OCI-LY1 (cell line): Measurements from ENCODE around the gene TBCD.

Source experiments
- H2AFZ ChIP-seq: fragments of 200-600 bp; sonication (generic), shearing (Covaris generic); 2 replicates; pipeline ENCODE4 v1.6.0; 2014; ENCODE audit warnings: antibody characterized with exemption, mild to moderate bottlenecking, low read length
- H3F3A ChIP-seq: fragments of 200-600 bp; sonication (generic), shearing (Covaris generic); 2 replicates; pipeline ENCODE4 v1.6.0; 2014; ENCODE audit warnings: mild to moderate bottlenecking, antibody characterized with exemption, low read length, moderate library complexity; ENCODE audit not compliant: insufficient read depth
- H3K27ac ChIP-seq: fragments of 200-600 bp; sonication (generic); 2 replicates; pipeline ENCODE4 v1.5.1; 2014; ENCODE audit warnings: low read length, mixed run types, mild to moderate bottlenecking, low read depth; ENCODE audit not compliant: poor library complexity, severe bottlenecking
- H3K27me3 ChIP-seq: fragments of 200-600 bp; sonication (generic); 2 replicates; pipeline ENCODE4 v1.6.0; 2014; ENCODE audit warnings: antibody characterized with exemption, mild to moderate bottlenecking, low read length, moderate library complexity; ENCODE audit not compliant: insufficient read depth
- H3K36me3 ChIP-seq: fragments of 200-600 bp; sonication (generic); 2 replicates; pipeline ENCODE4 v1.6.1; 2014; ENCODE audit warnings: mild to moderate bottlenecking, antibody characterized with exemption, low read length, moderate library complexity, mixed read lengths; ENCODE audit not compliant: insufficient read depth
- H3K4me1 ChIP-seq: fragments of 200-600 bp; sonication (generic); 2 replicates; pipeline ENCODE4 v1.5.1; 2014; ENCODE audit warnings: mild to moderate bottlenecking, low read length, moderate library complexity; ENCODE audit not compliant: insufficient read depth, severe bottlenecking
- H3K4me2 ChIP-seq: fragments of 200-600 bp; sonication (generic), shearing (Covaris generic); 2 replicates; pipeline ENCODE4 v1.6.1; 2014; ENCODE audit warnings: low read length
- H3K4me3 ChIP-seq: fragments of 200-600 bp; sonication (generic); 2 replicates; pipeline ENCODE4 v1.5.1; 2014; ENCODE audit warnings: low read length, low read depth, mild to moderate bottlenecking, mixed read lengths; ENCODE audit not compliant: poor library complexity, severe bottlenecking
- H3K79me2 ChIP-seq: fragments of 200-600 bp; shearing (Covaris generic); 2 replicates; pipeline ENCODE4 v1.6.1; 2016; ENCODE audit warnings: mixed run types, low read length, mixed read lengths; ENCODE audit not compliant: insufficient read depth
- H3K9ac ChIP-seq: fragments of 200-600 bp; sonication (generic), shearing (Covaris generic); 2 replicates; pipeline ENCODE4 v1.6.1; 2014; ENCODE audit warnings: mild to moderate bottlenecking, low read length, mixed read lengths
- H3K9me2 ChIP-seq: fragments of 200-600 bp; sonication (generic), shearing (Covaris generic); 2 replicates; pipeline ENCODE4 v1.6.1; 2014; ENCODE audit warnings: low read depth, mild to moderate bottlenecking, low read length, mixed read lengths
- H3K9me3 ChIP-seq: fragments of 200-600 bp; shearing (Covaris generic); 2 replicates; pipeline ENCODE4 v1.6.1; 2014; ENCODE audit warnings: low read length, mixed read lengths
- H4K20me1 ChIP-seq: fragments of 200-600 bp; sonication (generic), shearing (Covaris generic); 2 replicates; pipeline ENCODE4 v1.6.0; 2016; ENCODE audit warnings: mild to moderate bottlenecking, low read length; ENCODE audit not compliant: insufficient read depth
- EZH2 ChIP-seq: fragments of 200-600 bp; sonication (generic), shearing (Covaris generic); IDR thresholded peaks from 2 replicates; pipeline ENCODE4 v1.8.0; 2017; ENCODE audit warnings: borderline replicate concordance, mixed run types, mild to moderate bottlenecking, antibody characterized with exemption, low read length, moderate library complexity, mixed read lengths
- TF ChIP-seq, protein P1 (sequence below): fragments of 200-600 bp; sonication (generic), shearing (Covaris generic); IDR thresholded peaks from 2 replicates; pipeline ENCODE4 v1.5.1; 2017; ENCODE audit warnings: mild to moderate bottlenecking, antibody characterized with exemption, low read length, moderate library complexity, mixed read lengths

Gene TBCD

GRCh38 chr17:82806645-82807044 is 54.8 kb downstream of the TBCD start:
- Histone ChIP-seq H3K36me3 (peaks cover 30% of the 10 kb centered on the region), H3K27me3 (no peaks in the 10 kb centered on the region), H2AFZ (no peak overlapping the region), H3K79me2 (no peaks in the 10 kb centered on the region), H3K4me1 (peaks cover 10% of the 10 kb centered on the region), H3K9ac (no peak overlapping the region), H3F3A (no peaks in the 10 kb centered on the region), H3K9me2 (no peaks in the 10 kb centered on the region), H3K4me2 (no peak overlapping the region), H4K20me1 (no peaks in the 10 kb centered on the region), H3K4me3 (no peak overlapping the region), H3K9me3 (no peaks in the 10 kb centered on the region), H3K27ac (no peak overlapping the region)
- TF ChIP-seq, protein P1, sequence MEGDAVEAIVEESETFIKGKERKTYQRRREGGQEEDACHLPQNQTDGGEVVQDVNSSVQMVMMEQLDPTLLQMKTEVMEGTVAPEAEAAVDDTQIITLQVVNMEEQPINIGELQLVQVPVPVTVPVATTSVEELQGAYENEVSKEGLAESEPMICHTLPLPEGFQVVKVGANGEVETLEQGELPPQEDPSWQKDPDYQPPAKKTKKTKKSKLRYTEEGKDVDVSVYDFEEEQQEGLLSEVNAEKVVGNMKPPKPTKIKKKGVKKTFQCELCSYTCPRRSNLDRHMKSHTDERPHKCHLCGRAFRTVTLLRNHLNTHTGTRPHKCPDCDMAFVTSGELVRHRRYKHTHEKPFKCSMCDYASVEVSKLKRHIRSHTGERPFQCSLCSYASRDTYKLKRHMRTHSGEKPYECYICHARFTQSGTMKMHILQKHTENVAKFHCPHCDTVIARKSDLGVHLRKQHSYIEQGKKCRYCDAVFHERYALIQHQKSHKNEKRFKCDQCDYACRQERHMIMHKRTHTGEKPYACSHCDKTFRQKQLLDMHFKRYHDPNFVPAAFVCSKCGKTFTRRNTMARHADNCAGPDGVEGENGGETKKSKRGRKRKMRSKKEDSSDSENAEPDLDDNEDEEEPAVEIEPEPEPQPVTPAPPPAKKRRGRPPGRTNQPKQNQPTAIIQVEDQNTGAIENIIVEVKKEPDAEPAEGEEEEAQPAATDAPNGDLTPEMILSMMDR = no peak
- no peak for TF ChIP-seq EZH2

- no peak overlapping the region for H3K4me3 ChIP-seq
- H3F3A ChIP-seq = no peaks in the 10 kb centered on the region
- H3K27ac ChIP-seq = no peak overlapping the region
- no peak for TF ChIP-seq EZH2
- TF ChIP-seq, protein P1 = no peak
- H3K9ac ChIP-seq = no peak overlapping the region
- no peaks in the 10 kb centered on the region for H4K20me1 ChIP-seq
- H2AFZ ChIP-seq = no peak overlapping the region
- peaks cover 10% of the 10 kb centered on the region for H3K4me1 ChIP-seq
- no peaks in the 10 kb centered on the region for H3K27me3 ChIP-seq
- H3K4me2 ChIP-seq = no peak overlapping the region
- no peaks in the 10 kb centered on the region for H3K9me2 ChIP-seq
- H3K36me3 ChIP-seq = peaks cover 30% of the 10 kb centered on the region
- no peaks in the 10 kb centered on the region for H3K9me3 ChIP-seq
- H3K79me2 ChIP-seq = no peaks in the 10 kb centered on the region
Measured at GRCh38 chr17:82807101-82807500, 55.2 kb downstream of the TBCD start.

DNA sequence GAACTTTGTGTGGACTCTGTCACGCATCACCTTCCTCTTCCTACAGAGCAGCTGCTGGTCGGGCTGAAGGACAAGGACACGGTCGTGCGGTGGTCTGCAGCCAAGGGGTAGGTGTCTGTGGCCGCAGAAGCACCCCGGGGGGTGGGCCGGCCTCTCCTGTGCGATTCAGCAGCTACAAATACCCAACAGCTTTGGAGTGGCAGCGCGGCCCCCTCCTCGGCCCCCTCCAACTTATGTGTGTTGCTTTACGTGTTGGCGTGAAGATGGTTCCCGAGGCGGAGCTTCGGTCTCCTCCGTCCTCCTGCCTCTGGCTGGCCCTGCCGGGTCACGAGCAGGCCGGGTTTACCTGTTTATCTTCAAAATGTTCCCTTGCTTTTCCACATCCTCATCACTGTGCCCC is 55.7 kb downstream of the TBCD start:
- Histone ChIP-seq H3K4me1 (peaks cover 10% of the 10 kb centered on the region), H4K20me1 (no peaks in the 10 kb centered on the region), H3K36me3 (peaks cover 30% of the 10 kb centered on the region), H3K27me3 (no peaks in the 10 kb centered on the region), H3K9ac (no peak overlapping the region), H3K27ac (no peak overlapping the region), H3K4me3 (no peak overlapping the region), H3K79me2 (no peaks in the 10 kb centered on the region), H3K9me2 (no peaks in the 10 kb centered on the region), H3F3A (no peaks in the 10 kb centered on the region), H3K9me3 (no peaks in the 10 kb centered on the region), H3K4me2 (no peak overlapping the region), H2AFZ (no peak overlapping the region)
- TF ChIP-seq, protein P1 = no peak
- TF ChIP-seq EZH2 = no peak
